Omental fat pad (tissue), 4 donors: ENCODE data around the gene CDC14A. TPM values are rescaled to one million over a fixed set of nuclear protein-coding genes. Genes with fewer than 3 reads are reported as not detected.

ENCODE experiments used
- ATAC-seq: fragments of 150-250 bp; one replicate; pipeline ENCODE4 v1.9.1; 2016; ENCODE audit warnings: mild to moderate bottlenecking, moderate library complexity; ENCODE audit not compliant: low FRiP score
- DNase-seq: peaks from one replicate; pipeline ENCODE4 v3.0.0-alpha.2; 2019; ENCODE audit warnings: low spot score
- CTCF ChIP-seq, 3 donors: fragments of 450-650 bp; IDR thresholded peaks; one replicate each; pipeline ENCODE4 v1.5.1; 2016 to 2017; ENCODE audit warnings: antibody characterized with exemption in 3 of 3, mild to moderate bottlenecking in 3 of 3, moderate library complexity in 2 of 3
- total RNA-seq, 4 donors: library from RNA; depleted of rRNA; stranded (reverse); fragments of >200 nt; gene quantifications; one replicate each; pipeline ENCODE4 v1.1.0, GENCODE V29; 2016

CDC14A gene
- total RNA-seq, 4 donors from 2014 or later = 9.4 to 39.9 (median 13.4) TPM

- DNase-seq (no peak), ATAC-seq (no peak)
- TF ChIP-seq CTCF (IDR thresholded peaks at IDR 0.05) = no peak
Observed at GRCh38 chr1:100309863-100310262, 42.4 kb upstream of the CDC14A start.

DNA sequence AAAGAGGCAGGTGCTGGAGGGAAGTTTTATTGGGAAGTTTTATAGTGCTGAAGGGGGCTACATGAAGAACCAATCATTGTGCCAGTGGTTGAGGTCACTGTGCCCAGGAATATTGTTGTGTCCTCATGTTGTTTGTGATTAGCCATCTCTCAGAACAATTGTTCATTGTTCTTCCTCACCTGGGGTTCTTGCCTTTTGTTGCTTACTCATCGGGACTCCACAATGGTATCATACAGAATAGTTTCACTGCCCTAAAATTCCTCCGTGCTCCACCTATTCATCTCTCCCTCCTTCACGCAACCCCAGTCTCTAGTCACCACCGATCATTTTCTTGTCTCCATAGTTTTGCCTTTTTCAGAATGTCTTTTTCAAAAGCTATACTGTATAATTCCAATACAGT, 38.9 kb upstream of the CDC14A start:
- TF ChIP-seq CTCF (IDR thresholded peaks at IDR 0.05) = no peak
- no peak for ATAC-seq

GRCh38 chr1:100316622-100317021, 35.7 kb upstream of the CDC14A start:
- TF ChIP-seq CTCF (IDR thresholded peaks at IDR 0.05) = no peak
- ATAC-seq (no peak), DNase-seq (no peak)

More for the DNA sequence above, 38.9 kb upstream of the CDC14A start:
- DNase-seq = no peak

- TF ChIP-seq CTCF (IDR thresholded peaks at IDR 0.05) = no peak
- DNase-seq (no peak), ATAC-seq (no peak)
Observed at GRCh38 chr1:100320311-100321099, 31.8 kb upstream of the CDC14A start.

DNA sequence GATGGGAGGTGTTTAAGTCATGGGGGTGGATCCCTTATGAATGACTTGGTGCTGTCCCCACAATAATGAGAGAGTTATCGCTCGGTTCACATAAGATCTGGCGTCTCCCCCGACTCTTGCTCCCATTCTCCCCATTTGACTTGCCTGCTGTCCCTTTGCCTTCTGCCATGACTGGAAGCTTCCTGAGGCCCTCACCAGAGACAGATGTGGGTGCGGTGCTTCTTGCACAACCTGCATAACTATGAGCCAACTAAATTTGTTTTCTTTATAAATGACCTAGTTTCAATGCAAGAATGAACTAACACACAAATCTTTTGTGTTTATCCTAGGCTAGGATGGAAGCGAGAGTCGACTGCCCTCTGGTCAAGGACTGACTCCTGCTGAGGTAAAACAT, 31.2 kb upstream of the CDC14A start:
- no peak for TF ChIP-seq CTCF (IDR thresholded peaks at IDR 0.05)
- no peak for DNase-seq
- no peak for ATAC-seq

DNA sequence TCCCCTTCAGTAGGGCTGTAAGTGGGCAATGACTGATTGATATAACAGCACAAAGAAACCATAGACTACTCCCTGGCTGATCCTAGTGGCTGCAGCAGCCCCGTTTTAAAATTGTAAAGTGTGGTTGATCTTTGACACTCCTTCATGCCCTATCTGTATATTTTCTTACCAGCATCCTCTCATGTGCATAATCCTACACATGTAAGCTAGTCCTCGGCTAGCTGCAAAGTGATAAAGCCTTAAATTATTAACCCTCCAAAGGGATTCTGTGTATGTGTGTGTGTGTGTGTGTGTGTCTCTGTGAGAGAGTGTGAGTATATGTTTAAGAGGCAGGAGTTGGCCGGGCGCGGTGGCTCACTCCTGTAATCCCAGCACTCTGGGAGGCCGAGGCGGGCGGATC, 30.8 kb upstream of the CDC14A start:
- ATAC-seq = no peak

More for the DNA sequence above, 30.8 kb upstream of the CDC14A start:
- no peak for TF ChIP-seq CTCF (IDR thresholded peaks at IDR 0.05)
- DNase-seq = no peak
